HG03378 (cell line): ENCODE data around the gene MEP1A.
A peak's percentile ranks its signal among the peaks of the same experiment; 100 is the strongest.
"Not testable (repeated sequence)": the region's sequence is repeated elsewhere in the genome, so short reads cannot be mapped to it uniquely, and the experiment has no call there.

Source experiments
- ATAC-seq: cut with Tn5 transposase; IDR thresholded peaks from one replicate; pipeline ENCODE4 v1.9.1; 2021; ENCODE audit warnings: mild to moderate bottlenecking, moderate library complexity; ENCODE audit not compliant: unreplicated experiment

The MEP1A gene

DNA sequence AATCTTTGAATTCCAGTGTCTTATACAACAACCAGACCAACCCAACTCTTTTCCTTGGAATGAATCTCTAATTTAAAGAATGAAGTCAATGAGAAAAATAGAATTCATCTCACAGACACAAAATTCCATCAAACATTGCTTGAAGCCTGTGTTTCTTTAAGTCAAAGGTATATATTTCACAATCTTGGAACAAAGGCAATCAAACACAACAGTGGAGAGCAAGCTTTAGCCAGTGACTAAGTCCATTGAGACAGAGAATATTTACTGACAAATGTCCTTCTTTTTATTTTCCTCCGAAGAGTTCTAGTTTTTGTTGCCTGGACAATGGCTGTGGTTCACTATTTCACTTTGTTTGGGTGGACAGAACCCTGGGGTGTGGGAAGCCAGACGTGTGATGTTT lies 35.8 kb downstream of the MEP1A start:
- ATAC-seq: no peak

DNA sequence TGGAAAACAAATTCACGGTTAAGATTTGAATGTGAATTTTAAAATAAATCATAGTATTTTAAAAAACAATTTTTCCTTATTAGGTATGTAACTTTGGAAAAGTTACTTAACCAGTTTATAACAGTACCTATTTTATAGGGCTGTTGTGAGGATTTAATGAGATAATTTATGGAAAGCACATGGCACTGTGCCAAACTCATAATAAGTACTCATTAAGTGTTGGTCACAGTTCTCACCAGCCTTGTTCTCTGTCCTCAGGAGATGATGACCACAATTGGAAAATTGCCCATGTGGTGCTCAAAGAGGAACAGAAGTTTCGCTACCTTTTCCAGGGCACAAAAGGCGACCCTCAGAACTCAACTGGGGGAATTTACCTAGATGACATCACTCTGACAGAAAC lies 39.6 kb downstream of the MEP1A start:
- no peak for ATAC-seq

DNA sequence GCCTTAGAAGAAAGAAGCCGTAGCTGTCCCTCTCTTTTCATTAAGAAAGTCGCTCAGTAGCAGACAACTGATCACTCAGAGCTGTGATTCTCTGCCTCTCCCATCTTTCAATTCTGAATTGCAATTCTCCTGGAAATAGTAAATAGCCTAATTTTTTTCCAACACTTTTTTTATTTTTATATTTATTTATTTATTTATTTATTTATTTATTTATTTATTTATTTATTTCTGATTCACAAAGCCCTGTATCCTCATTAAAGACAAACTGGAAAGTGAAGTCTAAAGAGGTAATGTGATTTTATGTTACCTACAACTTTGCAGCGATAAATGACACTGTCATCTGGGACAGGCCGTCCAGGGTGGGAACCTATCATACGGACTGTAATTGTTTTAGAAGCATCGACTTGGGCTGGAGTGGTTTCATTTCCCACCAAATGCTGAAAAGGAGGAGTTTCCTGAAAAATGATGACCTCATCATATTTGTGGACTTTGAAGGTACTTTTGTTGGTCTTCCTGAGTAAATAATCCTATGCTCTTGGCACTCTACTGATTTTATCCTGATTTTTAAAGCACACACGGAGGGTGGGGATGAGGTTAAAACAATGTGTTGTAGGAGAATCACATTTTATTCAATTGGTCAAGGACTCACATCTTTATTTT lies 41.2 kb downstream of the MEP1A start:
- not testable (repeated sequence) for ATAC-seq

DNA sequence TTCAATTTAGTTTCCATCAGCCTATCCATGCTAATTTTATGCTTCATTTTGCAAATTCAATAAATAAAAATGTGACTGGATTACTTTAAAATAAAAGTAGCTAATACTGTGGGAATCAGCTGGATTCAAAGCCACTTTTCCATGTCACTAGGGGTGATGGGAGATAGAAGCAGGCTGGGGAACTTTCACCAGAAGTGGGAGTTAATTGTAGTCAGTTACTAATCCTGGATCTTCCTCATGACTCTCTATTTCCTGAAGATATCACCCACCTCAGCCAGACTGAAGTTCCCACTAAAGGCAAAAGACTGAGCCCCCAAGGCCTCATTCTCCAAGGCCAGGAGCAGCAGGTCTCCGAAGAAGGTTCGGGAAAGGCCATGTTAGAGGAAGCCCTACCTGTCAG lies 41.8 kb downstream of the MEP1A start:
- ATAC-seq: not testable (repeated sequence)

DNA sequence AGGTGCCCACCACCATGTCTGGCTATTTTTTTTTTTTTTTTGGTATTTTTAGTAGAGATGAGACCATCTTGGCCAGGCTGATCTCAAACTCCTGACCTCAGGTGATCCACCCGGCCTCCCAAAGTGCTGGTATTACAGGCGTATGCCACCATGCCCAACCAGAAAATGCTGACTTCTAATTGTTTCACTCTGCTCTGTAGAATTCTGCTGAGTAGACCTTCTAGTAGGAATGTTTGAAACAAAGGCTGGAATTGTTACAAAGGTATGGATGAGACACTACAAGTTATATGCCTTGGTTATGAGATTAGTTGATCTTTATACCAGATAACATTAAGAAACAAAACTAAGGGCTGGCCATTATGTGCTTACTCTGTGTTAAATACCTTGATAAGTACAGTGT lies 44.8 kb downstream of the MEP1A start:
- no peak for ATAC-seq

DNA sequence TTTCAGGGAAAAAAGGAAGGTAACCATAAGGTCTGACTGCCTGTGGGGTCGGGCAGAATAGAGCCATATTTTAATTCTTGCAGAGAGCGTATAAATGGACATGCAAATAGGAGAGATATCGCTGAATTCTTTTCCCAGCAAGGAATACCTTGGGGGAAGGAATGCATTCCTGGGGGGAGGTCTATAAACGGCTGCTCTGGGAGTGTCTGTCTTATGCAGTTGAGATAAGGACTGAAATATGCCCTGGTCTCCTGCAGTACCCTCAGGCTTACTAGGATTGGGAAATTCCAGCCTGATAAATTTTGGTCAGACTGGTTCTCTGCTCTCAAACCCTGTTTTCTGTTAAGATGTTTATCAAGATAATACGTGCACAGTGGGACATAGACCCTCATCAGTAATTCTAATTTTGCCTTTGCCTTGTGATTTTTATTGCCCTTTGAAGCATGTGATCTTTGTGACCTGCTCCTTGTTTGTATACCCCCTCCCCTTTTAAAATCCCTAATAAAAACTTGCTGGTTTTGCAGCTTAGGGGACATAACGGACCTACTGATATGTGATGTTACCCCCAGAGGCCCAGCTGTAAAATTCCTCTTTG lies 49.2 kb downstream of the MEP1A start:
- not testable (repeated sequence) for ATAC-seq

DNA sequence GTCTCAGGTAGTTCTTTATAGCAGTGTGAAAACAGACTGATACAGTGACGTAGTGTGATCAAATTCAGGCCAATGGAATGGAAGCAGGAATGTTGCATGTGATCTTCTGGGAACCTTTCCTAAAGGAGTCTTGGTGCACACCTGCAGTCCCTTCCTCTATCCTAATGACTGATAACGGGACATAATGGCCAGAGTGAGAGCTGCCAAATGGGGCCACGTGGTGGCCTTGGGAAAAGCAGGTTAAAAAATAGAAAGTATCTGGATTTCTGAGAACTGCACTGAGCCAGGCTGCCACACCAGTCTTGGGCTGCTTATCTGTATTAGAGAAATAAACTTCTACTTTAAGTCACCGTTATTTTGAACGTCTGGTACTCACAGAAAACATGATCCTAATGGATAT lies 51.9 kb downstream of the MEP1A start:
- ATAC-seq: no peak

DNA sequence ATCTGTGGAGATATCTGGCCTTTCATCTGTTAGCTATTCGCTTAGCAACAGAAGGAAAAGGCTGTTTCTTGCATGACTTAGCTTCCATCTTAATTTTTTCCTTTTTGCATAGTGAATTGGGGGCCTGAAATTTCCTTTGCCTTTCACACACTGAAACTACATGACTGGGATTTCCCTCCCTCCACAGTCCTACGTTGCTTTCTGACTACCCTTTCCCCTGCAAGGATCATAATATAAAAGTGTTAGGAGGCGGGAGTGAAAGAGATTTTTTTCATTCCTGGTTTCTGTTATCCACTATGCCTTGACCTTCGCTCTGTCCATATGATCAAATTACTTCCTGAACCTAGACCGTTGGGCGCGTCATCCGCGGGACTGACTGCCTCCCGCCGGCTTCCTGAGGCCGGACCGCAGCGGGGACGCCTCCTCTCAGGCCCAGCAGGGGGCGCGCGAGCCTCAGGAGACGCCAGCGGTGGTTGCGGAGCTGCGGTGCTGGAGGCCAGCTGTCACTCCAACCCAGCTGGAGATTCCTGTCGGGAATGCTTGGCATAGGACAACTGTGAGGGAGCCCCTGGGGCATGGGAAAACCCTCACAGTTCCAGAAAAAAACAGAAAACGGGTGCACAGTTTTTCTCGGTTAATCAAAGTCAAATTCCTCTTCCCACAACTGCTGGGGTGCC lies 55.6 kb downstream of the MEP1A start:
- peak; percentile 53 for ATAC-seq

DNA sequence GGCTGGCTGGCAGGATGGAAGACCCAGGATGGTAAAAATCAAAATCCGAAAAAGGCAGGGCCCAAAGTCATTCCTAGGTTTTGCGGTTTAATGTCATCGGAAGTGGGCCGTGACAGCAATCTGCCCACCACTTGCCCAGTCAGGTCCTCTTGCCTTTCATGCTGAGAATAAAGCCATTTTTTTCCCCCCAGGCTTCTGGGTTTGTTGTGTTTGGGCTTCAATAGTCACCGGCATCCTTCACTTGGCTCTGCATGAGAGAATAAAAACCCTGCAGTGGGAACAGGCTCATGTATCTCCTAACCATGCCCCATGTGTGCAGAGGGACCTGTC lies 56.1 kb downstream of the MEP1A start:
- ATAC-seq: no peak

DNA sequence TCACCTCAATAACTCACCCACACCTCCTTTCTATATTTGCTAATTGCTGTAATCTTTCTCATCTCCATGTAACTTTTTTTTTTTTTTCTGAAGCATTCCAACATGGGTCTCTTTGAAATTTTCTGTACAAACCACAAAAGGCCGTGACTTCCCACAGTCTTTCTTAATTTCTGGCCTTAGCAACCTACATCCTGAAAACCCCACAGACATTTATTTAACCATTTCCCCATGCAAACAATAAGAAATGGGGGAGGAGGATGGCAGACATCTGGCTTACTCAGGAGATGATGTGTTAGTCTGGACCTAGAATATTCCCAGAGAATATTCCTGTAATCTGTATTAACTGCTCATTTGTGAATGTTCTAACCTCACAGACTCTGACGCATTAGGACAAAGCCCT lies 57.6 kb downstream of the MEP1A start:
- no peak for ATAC-seq

DNA sequence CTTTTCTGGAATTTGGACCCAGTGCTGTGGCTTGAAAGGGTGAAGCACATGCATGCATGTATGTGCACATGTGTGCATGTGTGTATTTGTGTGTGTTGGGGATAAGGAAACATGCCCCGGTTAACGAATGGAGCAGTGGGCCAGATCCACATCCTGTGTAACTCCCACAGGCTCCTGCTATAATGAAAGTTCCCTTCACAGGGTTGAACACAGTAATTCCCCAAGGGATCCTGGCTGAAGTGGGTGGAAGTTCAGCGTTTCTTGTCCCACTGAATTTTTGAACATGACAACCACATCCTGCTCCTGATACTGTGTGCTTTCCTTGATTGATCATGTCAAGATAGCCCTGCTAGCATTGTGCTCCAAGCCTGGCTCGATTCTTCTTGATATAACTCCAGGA lies 58.4 kb downstream of the MEP1A start:
- ATAC-seq: not testable (repeated sequence)

DNA sequence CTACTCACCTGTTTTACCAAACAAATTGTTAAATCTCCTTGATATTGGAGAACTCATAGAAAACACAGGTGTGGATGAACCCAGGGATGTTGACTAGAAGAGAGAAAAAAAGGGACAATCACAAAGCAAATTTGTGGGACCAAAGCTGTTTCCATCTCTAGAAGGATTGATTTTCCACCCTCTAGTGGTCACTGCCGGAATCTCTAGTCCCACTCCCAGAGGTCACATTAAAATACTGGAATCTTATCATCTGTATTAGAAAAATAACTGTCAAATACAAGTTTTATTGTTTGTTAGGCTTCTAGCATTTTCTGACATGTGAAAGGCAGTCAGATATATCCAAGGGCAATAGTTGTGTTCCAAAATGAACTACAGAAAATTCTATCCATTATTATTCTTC lies 62.8 kb downstream of the MEP1A start:
- ATAC-seq: peak; percentile 64

DNA sequence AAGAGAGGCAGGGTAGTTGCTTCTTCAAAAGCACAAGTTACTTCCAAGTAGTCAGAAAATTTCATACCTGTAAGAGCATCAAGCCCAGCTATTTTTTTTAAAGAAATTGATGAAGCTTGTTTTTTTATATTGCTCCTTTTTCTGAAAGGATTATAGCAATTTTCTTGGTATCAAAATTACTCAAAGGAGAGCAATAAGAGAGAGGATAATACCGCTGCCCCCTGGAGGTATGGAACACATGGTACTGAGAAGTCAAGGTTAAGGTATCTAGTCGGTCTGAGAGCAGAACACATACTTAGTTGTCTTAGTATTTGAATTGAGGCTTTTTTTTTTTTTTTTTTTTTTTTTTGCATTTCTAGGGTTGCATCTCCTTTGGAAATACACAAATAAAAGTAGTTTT lies 69.2 kb downstream of the MEP1A start:
- ATAC-seq: no peak

DNA sequence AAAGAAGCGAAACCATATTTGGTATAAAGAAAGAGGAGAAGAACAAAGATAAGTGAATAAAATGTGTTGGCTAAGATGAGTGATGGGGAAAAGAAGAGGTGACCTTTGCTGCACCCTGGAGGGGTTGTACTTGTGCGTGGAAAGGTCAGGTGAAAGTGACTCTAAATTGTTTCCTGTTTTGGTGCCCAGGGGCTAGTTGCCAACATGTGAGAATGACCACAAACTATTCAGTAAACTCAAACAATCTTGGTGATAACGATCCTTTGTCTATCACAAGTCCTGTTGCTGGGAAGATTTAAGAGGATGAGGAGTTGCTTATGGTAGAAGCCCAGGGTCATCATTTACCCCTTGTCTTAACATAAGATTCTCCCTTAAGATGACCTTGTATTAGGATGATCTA lies 70.6 kb downstream of the MEP1A start:
- ATAC-seq: no peak

DNA sequence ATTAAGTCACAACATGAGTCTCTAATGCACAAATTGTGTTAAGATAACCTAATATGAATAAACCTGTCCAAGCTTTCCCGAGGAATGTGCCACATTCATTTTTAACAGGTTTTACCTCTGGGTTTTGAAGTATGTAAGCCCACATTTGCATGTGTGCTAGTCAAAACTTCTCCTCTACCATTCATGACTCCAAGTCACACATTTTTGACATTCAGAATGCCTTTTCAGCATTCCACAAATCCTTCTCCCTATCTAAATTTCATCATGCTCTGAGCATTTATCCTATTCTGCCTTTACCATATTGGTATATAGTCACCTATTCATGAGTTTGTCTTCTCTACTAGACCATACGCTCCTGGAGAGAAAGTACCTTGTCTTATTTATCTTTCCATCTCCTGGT lies 72.0 kb downstream of the MEP1A start:
- no peak for ATAC-seq

DNA sequence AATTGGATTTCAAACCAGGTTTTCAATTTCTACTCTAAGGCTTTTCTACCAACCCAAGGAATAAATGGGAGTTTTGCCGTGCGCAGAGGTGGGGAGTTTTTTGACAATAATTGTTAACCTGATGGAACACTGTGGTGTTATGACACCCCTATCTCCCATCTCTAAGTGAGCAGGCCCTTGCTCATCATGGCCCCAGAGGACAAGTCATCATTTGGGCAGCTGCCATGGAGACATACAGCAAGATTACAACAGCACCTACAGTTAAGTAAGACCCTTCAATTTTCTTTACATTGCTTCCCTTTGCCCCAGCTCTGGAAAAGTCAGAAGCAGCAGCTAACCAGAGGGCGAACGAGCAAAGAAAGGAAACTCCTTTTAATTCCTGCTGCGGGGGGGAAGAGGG lies 74.2 kb downstream of the MEP1A start:
- no peak for ATAC-seq

DNA sequence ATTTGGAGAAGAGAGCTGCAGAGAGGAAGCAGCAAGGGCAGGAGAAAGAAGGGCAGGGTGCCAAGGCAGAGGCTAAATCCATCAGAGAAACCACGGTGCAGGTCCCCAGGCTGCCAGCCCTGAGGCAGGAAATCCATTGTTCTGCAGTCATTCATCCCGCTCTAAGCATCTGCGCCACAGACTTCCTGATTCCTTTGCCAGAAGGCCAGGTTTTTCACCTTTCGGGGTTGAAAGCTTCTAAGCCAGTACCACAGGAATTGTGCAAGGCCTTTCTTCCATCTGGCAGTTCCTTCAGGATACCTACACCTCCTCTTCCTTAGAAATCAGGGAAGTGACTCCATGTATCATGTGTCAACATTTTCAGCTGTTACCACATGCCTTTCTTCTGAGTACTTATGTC lies 82.9 kb downstream of the MEP1A start:
- no peak for ATAC-seq

DNA sequence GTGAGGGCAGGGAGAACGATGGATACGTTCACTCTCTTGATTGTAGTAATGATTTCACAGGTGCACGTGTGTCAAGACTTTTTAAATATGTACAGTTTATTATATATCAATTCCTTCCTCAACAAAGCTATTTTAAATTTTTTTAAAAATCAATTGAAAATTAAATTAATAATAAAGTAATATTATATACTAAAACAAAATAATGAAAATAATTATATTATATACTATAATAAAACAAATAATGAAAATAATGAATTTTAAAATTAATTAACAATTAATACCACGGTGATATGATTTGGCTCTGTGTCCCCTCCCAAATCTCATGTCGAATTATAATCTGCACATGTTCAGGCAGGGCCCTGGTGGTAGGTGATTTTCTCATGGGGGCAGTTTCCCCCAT lies 85.8 kb downstream of the MEP1A start:
- no peak for ATAC-seq

DNA sequence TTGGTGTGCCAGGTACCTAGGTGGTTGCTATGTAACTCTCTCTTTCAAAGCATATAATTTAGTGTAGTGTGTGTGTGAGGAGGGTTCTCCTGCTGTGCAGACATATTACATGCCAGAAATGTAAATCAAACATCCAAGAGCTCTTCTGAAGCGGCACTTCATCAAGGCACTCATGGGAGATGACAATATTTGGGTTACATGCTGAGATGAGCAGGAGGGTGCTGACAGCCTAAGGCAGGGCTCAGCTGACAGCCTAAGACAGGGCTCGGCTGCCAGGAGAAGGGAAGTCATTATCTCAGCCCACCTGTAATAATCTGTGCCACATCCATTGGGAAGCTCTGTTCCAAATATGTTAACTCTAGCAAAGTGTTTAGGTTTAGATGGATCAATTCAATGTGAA lies 89.5 kb downstream of the MEP1A start:
- no peak for ATAC-seq

DNA sequence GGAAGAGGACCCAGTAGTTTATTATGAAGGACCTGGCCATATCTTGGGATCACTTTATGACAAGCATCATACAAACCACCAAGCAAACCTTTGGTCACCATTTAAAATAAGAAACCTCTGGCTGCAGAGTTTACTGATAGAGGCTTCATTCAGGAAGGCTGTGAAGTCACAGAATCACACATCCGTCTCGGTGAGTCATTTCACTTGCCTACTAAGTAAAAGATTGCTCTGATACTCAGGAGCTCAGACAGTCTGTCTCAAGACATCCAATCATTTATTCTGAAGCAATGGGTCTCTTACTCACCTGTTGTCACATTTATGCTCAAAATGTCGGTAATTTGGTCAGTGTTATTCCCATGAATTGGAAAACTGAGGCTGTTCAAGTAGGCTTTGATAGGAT lies 94.8 kb downstream of the MEP1A start:
- no peak for ATAC-seq

DNA sequence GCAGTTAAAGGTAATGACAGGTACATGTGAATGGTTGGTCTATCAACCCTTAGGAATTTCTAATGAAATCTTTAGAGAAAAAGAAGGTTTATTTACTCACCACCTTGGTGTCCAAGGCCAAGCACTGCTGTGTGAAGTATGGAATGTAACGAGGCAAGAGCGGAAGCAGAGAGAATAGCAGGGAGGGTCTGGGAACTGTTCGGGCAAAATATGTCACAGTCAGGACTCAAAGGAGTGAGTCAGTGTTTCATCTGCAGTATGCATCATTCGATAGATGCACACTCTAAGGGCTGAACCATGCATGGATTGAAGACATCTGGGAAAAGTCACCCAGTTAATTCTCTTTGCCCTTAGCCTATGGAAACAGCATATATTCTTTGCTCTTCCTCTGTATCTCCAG lies 95.4 kb downstream of the MEP1A start:
- ATAC-seq: no peak
